HG02610 (cell line): ENCODE data around the gene SLC26A8.
"Not testable (repeated sequence)": the region's sequence is repeated elsewhere in the genome, so short reads cannot be mapped to it uniquely, and the experiment has no call there.

Experiments used
- ATAC-seq: cut with Tn5 transposase; IDR thresholded peaks from one replicate; pipeline ENCODE4 v1.9.1; 2021; ENCODE audit warnings: mild to moderate bottlenecking, moderate library complexity; ENCODE audit not compliant: unreplicated experiment

The SLC26A8 gene

GRCh38 chr6:36050947-36051710 lies 26.7 kb upstream of the SLC26A8 start:
- ATAC-seq, result no peak

GRCh38 chr6:36050305-36050704 lies 25.9 kb upstream of the SLC26A8 start:
- ATAC-seq, result no peak

GRCh38 chr6:36049582-36049981 lies 25.1 kb upstream of the SLC26A8 start:
- ATAC-seq, result no peak

- no peak for ATAC-seq
Observed at GRCh38 chr6:36042618-36043260, 18.3 kb upstream of the SLC26A8 start.

GRCh38 chr6:36040958-36041357 lies 16.5 kb upstream of the SLC26A8 start:
- ATAC-seq, result no peak

DNA sequence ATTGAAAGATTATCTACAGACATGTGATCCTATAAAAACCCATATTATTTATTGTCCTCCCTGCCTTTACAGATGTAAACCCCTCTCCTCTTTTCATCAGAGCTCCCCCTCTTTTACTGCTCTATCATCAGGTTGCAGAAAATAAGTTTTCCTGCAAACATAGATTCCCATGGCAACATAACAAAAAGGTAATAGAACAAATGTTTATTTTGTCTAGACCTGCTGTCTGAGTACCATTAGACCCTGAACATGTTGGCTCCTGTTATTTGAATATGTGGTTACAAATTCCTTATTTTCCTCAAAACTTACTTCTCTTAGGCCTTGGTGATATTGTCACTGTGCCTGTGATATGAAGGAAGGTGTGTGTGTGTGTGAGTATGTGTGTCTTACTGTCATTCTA lies 14.7 kb upstream of the SLC26A8 start:
- ATAC-seq, result no peak

- ATAC-seq, result no peak
Observed at GRCh38 chr6:36038120-36038876, 13.9 kb upstream of the SLC26A8 start.

DNA sequence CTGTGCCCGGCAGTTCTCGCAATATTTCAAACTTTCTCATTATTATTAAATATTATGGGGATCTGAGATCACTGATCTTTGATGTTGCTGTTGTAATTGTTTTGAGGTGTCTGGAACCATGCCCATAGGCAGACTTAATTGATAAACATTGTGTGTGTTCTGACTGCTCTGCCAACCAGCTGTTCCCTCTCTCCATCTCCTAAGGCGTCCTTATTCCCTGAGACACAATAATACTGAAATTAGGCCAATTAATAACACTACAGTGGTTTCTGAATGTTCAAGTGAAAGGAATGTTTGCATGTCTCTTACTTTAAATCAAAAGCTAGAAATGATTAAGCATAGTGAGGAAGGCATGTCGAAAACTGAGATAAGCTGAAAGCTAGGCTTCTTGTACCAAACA lies 10.8 kb upstream of the SLC26A8 start:
- peak; percentile 44 for ATAC-seq

DNA sequence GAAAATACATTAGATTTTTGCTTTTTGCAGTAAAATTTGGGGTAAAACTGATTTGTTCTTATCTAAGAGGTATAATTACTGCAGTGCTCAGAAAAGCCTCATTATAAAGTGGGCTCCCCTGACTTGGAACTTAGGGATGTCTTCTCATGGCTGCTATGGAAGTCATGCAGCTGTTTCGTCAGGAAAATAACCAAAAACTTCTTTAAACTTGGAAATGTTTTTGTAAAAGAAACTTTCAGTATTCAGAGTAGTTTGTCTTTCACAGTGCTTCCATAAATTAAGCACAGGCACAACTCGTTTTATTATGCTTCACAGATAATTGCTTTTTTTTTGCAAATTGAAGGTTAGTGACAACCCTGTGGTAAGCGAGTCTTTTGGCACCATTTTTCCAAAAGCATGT lies 10.0 kb upstream of the SLC26A8 start:
- no peak for ATAC-seq

GRCh38 chr6:36033935-36034334 lies 9.5 kb upstream of the SLC26A8 start:
- no peak for ATAC-seq

GRCh38 chr6:36033144-36033543 lies 8.7 kb upstream of the SLC26A8 start:
- ATAC-seq, result not testable (repeated sequence)

DNA sequence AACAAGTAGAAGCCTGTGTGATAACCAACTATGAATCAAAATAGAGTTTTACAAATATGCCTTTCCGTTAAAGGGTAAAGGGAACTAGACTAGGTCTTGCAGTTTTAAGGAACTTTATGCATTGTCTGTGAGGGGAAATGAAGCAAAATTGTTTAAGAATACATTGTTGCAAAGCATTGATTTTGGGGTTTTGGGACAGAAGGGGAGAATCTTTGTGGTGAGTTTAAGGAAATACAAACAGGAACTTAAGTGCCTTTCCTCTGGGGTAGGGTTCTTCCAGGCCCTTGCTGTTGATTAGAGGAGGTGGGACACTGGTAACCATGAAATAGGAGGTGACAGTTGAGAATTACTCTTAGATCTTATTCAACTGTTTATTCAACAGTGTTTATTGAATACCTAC lies 7.8 kb upstream of the SLC26A8 start:
- no peak for ATAC-seq

GRCh38 chr6:36029464-36029863 lies 5.0 kb upstream of the SLC26A8 start:
- no peak for ATAC-seq

DNA sequence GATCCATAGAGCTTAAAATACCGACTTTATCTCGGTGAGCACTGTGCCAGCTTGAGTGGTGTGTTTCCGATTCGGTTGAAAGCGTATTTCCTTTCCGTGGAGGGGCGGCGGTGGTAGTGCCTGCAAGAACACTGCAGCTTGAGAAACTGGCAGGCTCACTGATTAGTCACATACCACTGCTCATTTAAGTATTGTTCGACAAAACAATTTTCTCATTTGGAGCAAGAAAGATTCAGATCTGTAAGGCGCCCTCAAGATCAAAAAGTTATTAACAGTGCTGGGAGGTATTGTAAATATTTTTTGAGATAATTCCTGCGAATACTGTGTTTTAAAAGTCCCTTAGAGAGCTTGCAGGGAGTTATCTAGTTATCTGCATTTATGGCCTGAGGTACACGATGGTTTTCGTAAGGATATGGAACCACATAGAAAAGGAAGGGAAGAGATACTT lies 4.5 kb upstream of the SLC26A8 start:
- no peak for ATAC-seq

- ATAC-seq, result peak; percentile 18
Observed at GRCh38 chr6:36028088-36028876, 3.8 kb upstream of the SLC26A8 start.

GRCh38 chr6:36027501-36028087 lies 3.2 kb upstream of the SLC26A8 start, which contains the start of gene MAPK14:
MAPK14 (plus strand) TSS chr6:36027808; CDS start chr6:36028158, 350 bp downstream.
- ATAC-seq, result peak; percentile 85

- no peak for ATAC-seq
Observed at GRCh38 chr6:36025932-36026327, 1.5 kb upstream of the SLC26A8 start.

DNA sequence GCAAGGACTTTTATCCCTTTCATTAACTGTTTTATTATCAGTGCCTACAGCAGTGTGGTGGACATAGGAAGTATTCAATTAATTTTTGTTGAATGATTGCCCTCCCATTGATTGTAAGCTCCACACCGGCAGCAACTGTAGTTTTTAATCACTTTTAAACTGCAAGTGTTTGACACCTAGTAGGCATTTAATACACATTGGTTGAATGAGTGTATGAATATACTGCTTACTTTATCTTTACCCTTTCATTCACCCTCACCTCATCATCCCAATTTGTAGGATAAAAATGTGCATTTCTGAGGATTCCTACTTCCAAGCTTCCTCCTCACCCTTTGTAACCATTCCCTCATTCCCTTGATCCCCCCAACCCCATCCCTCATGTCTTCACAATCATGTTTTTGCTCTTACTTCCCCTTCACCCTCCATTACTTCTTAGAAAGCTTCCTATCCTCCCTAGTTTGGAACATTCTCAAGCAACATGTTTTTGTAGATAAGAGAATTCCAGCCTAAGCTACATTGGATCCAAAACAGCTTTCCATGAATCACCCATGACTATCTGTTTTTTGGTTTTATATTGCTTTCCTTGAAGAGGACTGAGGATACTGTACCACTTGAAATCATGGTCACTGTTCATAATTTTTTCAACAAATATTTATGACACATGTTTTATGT lies 955 bp upstream of the SLC26A8 start:
- no peak for ATAC-seq

DNA sequence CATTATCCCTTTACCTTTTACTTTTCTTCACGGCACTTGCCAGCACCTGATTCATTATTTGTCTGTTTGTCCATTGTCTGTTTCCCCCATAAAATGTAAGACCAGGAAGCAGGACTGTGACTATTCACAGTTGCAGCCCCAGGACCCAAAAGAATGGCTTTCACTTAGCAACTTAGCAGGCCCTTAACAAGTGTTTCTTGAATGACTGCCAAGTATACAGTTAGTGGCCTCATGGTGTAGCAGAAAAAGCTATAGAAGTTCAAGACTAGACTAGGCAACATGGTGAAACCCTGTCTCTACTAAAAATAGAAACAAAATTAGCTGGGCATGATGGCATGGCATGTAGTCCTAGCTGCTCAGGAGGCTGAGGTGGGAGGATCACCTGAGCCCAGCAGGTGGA lies 4.3 kb downstream of the SLC26A8 start:
- no peak for ATAC-seq

- no peak for ATAC-seq
Observed at GRCh38 chr6:36019167-36019566, 5.3 kb downstream of the SLC26A8 start.
